Astrocyte of the cerebellum (primary cell): ENCODE data around the gene TRAPPC13.
A peak's percentile ranks its signal among the peaks of the same experiment; 100 is the strongest.
"Not testable (repeated sequence)": the region's sequence is repeated elsewhere in the genome, so short reads cannot be mapped to it uniquely, and the experiment has no call there.

Source experiments
- DNase-seq: peaks from one replicate; pipeline ENCODE4 v3.0.0-alpha.2; 2011; ENCODE audit warnings: low read depth
- H3K4me3 ChIP-seq: 2 replicates; pipeline ENCODE4 v1.5.1; 2011; ENCODE audit warnings: mild to moderate bottlenecking, low read depth, low read length, moderate library complexity
- CTCF ChIP-seq: IDR thresholded peaks from 2 replicates; pipeline ENCODE4 v1.5.1; 2012; ENCODE audit warnings: low read length, low read depth, moderate library complexity, mild to moderate bottlenecking; ENCODE audit errors: missing control alignments
- in situ Hi-C: cut with HindIII; loops from 2 replicates; pipeline ENCODE4 v1.10.0; 2017; ENCODE audit warnings: low sequenced_read_pairs

The TRAPPC13 gene

GRCh38 chr5:65624571-65625555 is at the start of gene TRAPPC13, which contains the start of gene SHLD3:
TSS of gene TRAPPC13 (plus strand) at chr5:65625027. CDS start at chr5:65625061, 34 bp downstream.
TSS of gene SHLD3 (plus strand) at chr5:65625027. CDS start at chr5:65629588, 4,561 bp downstream.
- peak within 1 kb of the TSS; percentile 85 for H3K4me3 ChIP-seq

GRCh38 chr5:65577141-65577540 is 47.7 kb upstream of the TRAPPC13 start:
- in situ Hi-C loops = no loop called here
- no peak for TF ChIP-seq CTCF
- DNase-seq = peak; percentile 81
- no peak overlapping the region for H3K4me3 ChIP-seq

More at GRCh38 chr5:65624571-65625555, at the start of gene TRAPPC13, which contains the start of gene SHLD3:
- peak; percentile 68 for DNase-seq
- TF ChIP-seq CTCF = no peak
- in situ Hi-C loops = loop anchor here (5.0 kb wide), 1 partner anchor 57 kb away; no protein-coding TSS in a partner anchor

- in situ Hi-C loops = no loop called here
- no peak for TF ChIP-seq CTCF
Observed at GRCh38 chr5:65588694-65589093, 36.1 kb upstream of the TRAPPC13 start.

GRCh38 chr5:65601761-65602160 is 23.1 kb upstream of the TRAPPC13 start:
- in situ Hi-C loops, DNase-seq, H3K4me3 ChIP-seq: not testable (repeated sequence)

More at GRCh38 chr5:65588694-65589093, 36.1 kb upstream of the TRAPPC13 start:
- H3K4me3 ChIP-seq = no peak overlapping the region
- no peak for DNase-seq

- H3K4me3 ChIP-seq = no peak overlapping the region
- TF ChIP-seq CTCF = no peak
- in situ Hi-C loops = no loop called here
- DNase-seq = no peak
Observed at GRCh38 chr5:65611524-65611923, 13.3 kb upstream of the TRAPPC13 start.

GRCh38 chr5:65612298-65612907 is 12.4 kb upstream of the TRAPPC13 start:
- DNase-seq = no peak
- in situ Hi-C loops = no loop called here
- TF ChIP-seq CTCF = no peak
- H3K4me3 ChIP-seq = no peak overlapping the region
